Measurements from ENCODE around the gene THAP12.

Gene THAP12

GRCh38 chr11:76310832-76311595 is 69.9 kb downstream of the THAP12 start:
- no peak for TF ChIP-seq CTCF (IDR thresholded peaks at IDR 0.05; ENCODE audit: low read depth, low read length)
- no peak overlapping the region for H3K4me3 ChIP-seq (replicated peaks in 1 of 2; ENCODE audit: low read depth in 2 of 2, low read length in 2 of 2)
- DNase-seq (ENCODE audit: low read depth in 2 of 2) = no peak

DNA sequence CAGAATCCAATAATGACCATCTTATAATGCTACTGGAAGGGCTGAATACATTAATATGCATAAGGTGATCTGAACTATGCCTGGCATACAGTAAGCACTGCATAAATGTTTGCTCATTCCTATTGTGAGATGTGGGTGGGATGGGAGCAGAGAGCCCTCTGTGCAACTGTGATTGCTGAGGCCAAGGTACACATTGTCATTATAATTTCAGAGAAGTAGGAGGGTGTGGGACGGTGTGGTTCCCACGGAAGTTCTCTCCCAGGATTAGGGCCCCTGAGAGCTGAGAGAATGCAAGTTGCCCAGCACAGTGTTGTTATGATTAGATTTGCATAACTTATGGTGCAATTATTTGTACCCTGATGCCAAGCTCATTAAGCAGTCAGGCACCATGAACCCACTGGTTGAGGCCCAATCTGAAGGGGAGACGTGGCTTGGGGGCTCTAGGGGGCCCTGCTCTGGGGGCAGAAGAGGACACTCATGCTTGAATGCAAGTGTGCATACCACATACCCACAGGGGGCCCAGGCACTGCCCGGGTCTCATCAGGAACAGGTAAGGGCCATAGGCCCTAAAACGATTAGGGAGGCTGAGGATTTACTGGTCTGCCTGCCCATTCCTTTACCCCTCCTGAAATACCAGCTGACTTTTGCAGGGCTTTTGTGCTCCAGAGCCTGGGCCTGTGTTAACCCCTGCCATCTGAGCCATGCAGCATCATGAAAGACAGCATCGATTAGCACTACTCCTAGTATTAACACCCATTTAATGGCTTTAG is 72.8 kb downstream of the THAP12 start:
- H3K4me3 ChIP-seq (replicated peaks in 1 of 2; ENCODE audit: low read depth in 2 of 2, low read length in 2 of 2) = no peak overlapping the region
- TF ChIP-seq CTCF (IDR thresholded peaks at IDR 0.05; ENCODE audit: low read depth, low read length) = no peak
- no peak for DNase-seq (ENCODE audit: low read depth in 2 of 2)

DNA sequence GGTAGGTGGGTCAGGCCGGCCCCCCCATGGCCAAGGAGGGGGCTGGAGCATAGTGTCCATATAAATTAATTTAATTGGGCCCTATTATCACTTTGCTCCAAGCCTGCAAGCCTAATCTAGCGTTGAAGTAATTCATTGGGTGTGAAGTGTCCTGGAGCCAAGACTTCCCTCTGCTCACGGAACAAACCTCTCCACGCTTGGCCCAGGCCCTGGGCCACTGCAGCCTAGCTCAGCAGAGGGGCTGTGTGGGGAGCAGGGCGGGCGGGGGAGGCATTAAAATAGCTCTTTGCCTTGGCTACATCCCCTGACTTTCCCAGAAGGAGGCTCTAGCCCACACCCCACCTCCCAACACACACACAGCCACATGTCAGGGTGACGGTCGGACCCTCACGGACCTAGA is 73.5 kb downstream of the THAP12 start:
- no peak for DNase-seq (ENCODE audit: low read depth in 2 of 2)
- H3K4me3 ChIP-seq (replicated peaks in 1 of 2; ENCODE audit: low read depth in 2 of 2, low read length in 2 of 2) = no peak overlapping the region
- no peak for TF ChIP-seq CTCF (IDR thresholded peaks at IDR 0.05; ENCODE audit: low read depth, low read length)

- no peak for DNase-seq (ENCODE audit: low read depth in 2 of 2)
- H3K4me3 ChIP-seq (replicated peaks in 1 of 2; ENCODE audit: low read depth in 2 of 2, low read length in 2 of 2) = no peak overlapping the region
- no peak for TF ChIP-seq CTCF (IDR thresholded peaks at IDR 0.05; ENCODE audit: low read depth, low read length)
Measured at GRCh38 chr11:76303399-76303798, 77.5 kb downstream of the THAP12 start.

DNA sequence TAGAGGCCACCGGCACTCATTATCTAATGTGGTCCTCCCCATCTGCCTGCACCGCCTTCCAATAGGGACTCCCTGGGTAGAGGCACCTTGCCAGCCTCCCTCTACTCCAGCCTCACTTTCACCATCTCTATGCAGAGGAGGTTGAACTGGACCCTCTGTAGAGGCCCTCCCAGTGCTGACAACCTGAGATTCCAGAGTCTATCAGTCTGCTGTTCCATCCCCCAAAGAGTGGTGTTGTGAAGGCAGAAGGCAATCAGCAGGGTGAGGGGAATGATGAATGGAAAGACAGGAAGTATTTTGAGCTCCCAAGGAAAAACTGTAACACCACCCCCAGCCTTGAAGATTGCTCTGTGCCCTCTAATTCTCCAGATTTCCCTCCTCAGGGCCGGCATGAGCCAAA is 77.9 kb downstream of the THAP12 start:
- DNase-seq (ENCODE audit: low read depth in 2 of 2) = no peak
- TF ChIP-seq CTCF (IDR thresholded peaks at IDR 0.05; ENCODE audit: low read depth, low read length) = no peak
- H3K4me3 ChIP-seq (replicated peaks in 1 of 2; ENCODE audit: low read depth in 2 of 2, low read length in 2 of 2) = no peak overlapping the region

All from cardiac fibroblast (primary cell).